HG03066 (cell line): Measurements from ENCODE around the gene PLXNC1.

Experiments used
- ATAC-seq: cut with Tn5 transposase; IDR thresholded peaks from one replicate; pipeline ENCODE4 v1.9.1; 2021; ENCODE audit warnings: low read depth; ENCODE audit not compliant: unreplicated experiment

Gene PLXNC1

DNA sequence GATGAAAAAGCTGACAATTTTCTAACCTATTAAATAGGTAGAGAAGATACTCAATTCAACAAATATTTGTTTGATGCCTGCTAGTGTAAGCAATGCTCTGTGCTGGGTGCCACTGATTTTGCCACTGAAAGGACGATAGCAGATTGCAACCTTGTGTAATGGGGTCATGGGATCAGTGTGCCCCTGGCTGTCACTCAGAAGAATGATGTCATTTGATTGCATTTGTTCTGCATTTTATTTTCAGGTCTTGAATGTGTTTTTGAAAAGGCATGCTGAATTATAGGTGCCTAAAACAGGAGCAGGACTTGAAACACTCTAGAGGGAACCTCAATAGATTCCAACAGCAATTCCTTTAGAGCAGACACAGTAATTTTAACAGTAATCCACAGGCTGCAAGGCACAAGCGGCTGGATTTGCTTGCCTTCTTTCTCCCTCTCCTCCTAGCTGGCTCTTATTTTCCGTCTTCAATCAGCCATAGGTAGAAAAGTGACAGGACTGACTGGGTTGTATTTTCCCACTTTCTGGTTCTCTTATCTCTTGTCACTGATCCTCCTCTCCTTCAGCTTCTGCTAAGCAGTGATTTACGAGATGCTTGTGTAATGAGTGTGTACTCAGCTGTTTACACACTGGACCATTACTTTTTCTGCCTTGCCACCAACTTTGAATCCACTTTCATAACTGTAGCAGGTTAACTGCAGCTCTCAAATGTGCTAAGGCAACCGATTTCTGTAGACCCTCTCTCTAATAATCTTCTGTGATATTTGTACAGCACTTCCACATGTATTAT lies 4.1 kb downstream of the PLXNC1 start:
- ATAC-seq: no peak

DNA sequence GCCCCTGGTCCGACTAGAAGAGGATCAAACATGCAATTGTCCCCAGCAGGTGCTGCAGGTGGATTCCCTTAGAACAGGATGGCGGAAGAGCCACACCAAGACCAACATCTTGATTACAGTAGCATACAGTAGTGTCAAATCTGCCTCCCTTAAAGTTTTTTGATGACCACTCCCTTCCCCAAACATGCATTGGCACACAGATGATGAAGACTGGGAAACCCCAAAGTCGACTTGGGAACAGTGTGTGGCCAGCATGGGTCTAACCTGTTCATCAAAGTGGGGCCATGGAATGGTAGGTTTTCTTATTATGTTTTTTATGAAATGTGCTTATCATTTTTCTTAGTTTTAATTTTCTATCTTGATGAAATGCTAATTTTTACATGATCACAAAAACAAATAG lies 8.8 kb downstream of the PLXNC1 start:
- no peak for ATAC-seq

DNA sequence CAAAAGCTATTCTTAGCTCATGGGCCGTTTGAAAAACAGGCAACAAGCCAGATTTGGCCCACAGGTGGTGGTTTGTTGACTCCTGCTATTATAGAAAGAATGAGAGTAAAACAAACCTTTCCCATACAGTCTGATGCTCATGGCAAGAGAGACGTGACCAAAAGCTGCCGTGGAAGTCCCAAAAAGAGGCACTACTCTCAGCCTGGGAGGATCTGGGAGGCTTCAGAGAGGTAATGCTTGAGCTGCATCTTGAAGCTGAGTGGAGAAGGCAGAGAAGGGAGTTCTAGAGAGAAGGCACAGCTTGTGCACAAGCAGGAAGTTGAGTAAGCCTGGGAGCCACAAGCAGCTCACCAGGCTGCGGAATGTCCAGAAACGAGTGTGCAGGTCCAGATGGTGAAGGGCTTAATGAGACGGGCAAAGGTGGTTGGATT lies 9.6 kb downstream of the PLXNC1 start:
- peak; percentile 75 for ATAC-seq

DNA sequence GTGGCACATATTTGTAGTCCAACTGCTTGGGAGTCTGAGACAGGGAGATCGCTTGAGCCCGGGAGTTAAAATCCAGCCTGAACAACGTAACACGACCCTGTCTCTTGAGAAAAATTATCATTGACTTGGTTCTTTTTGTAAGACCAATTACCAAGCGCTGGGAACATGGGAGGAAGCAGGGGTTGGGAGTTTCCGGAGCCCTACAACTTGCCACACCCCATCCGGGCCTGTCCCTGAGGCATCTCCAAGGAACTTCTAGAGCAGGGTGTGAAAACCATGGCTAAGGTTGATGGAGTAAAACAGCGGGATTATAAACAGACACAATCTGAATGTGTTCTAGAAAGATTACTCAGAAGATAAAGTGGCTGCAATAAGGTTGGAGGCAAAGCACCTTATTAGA lies 10.3 kb downstream of the PLXNC1 start:
- no peak for ATAC-seq

GRCh38 chr12:94162108-94162507 lies 13.7 kb downstream of the PLXNC1 start:
- ATAC-seq: no peak

- ATAC-seq: no peak
These were observed 15.5 kb downstream of the PLXNC1 start for GRCh38 chr12:94163850-94164249.

DNA sequence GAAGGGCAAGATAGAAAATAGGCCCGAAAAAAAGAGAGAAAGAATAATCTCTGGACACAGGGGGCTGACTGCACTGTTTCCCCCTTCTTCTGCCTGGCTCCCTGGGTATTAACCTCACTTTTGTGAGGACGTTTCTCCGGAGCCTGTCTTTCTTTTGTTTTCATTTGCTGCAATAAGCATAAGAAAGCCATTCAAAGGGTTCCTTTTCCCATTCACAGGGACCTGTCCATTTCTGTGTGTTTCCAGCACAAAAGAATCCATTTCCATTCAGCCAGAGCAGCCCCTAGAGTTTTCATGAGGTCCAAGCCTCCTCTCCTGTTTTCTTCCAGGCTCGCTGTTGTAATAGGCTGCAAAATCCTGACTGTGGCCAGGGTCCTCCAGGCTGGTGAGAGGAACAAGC lies 16.8 kb downstream of the PLXNC1 start:
- no peak for ATAC-seq

GRCh38 chr12:94165670-94166364 lies 17.4 kb downstream of the PLXNC1 start:
- ATAC-seq: no peak

DNA sequence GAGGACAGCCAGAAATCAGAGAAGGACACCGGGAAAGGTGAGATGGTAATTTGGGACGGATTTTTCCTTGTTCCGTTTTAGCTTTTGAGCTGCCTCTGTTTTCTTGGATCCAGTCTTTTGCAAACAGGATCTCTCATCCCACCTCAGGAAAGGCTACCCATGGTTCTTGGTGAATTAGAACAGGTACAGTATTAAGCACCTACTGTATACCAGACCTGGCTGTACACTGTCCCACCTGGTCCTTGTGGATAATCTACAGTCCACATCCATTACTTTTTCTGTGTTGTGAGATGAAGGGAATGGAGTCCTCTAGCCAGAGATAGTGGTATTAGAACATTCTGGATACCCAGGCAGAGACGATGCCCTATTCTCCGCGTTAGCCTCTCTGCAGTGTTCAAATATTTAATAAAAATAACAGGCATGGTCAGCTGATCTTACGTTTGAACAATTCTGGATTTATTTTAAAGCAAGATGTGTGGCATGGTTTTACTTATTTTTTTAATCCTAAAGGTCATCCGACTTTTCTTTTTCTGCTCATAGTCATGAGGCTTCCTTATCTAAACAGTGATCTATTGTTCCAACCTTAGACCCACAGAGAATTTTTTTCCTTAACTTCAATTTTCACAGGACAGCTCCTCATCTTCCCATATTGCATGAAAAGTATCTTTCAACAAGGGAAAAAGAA lies 18.8 kb downstream of the PLXNC1 start:
- ATAC-seq: no peak

- ATAC-seq: no peak
These were observed 19.5 kb downstream of the PLXNC1 start for GRCh38 chr12:94167756-94168416.

GRCh38 chr12:94169495-94169894 lies 21.1 kb downstream of the PLXNC1 start:
- ATAC-seq: no peak

DNA sequence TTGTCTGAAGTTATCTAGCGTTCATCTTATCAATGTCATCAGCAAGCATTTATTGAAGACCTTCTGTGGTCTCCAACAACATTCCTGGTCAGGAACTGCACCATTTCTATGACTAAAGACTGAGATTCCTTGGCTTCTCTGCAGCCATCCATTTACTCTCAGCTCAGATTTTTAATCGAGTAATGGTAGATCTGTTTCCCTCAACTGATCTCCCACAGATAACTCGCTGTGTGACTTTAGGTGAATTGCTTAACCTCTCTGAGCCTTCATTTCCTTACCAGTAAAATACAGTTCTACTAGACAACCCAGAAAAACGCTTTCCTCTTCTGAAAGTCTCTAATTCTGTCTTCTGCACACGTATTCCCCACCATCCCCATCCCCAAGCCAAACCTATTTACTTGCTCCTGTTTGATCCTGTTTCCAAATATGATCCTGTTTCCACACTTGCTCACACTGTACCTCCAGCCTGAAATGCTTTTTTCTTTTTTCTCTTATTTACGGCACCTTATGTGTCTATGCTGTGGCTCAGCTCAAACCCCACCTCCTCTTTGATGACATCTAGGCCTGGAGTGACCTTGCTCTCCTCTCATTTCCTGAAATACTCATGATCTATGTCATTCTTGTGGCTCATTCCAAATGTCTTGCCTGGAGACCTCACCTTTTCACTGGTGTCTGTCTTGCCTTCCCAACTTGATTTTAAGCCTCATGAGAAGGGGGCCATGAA lies 21.8 kb downstream of the PLXNC1 start:
- no peak for ATAC-seq

DNA sequence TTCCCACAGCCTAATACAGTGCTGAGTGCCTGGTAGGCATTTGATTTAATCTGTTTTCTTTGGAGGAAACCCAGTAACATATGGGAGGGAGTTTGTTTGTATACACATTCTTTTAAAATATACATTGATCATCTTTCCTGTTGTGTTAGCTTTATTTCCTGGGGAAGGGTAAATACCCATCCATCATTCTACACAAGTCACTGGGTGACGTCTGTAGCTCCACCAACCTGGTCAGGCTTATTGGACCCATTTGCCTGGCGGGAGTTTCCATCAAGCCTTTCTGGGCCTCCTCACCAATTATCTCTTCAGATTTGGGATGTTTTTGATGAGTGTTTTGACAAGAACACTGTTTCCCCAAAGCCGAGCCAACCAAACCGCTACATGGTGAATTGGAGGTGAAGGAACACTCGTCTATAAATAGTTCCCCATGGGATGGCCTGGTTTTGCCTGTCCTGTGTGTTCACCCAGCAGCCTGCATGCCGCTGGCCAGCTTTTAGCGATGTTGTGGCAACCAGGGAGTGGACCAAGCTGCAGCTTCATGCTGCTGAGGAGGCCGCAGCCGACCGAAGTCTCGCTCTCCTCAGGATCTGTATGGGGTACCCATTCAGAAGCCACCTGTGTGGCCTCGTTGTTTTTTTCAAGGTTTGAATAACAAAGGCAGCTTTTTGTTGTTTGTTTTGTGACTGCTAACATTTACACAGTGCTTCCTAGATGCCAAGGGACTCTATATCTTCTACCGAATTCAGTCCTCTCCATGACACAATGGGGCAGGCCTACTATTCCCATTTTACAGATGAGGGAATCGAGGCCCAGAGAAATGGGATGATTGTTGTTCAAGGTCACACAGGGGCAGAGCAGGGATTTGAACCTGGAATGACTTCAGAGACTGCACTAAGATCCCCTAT lies 22.6 kb downstream of the PLXNC1 start:
- no peak for ATAC-seq

DNA sequence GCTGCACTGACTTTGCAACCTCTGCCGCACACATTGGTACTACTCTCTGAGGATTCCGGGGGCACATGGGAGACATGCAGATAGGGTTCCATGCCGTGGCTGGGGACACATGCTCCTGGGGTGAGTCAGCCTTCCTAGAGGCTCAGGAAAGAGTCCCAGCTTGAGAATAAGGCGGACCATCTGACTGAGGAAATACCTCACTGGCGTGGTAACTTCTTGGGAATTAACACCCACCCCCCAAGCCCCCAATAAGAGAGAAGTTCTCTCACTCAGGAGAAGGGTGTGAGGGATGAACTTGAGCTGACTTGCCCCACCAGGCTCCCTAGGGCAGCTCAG lies 23.2 kb downstream of the PLXNC1 start:
- ATAC-seq: no peak

DNA sequence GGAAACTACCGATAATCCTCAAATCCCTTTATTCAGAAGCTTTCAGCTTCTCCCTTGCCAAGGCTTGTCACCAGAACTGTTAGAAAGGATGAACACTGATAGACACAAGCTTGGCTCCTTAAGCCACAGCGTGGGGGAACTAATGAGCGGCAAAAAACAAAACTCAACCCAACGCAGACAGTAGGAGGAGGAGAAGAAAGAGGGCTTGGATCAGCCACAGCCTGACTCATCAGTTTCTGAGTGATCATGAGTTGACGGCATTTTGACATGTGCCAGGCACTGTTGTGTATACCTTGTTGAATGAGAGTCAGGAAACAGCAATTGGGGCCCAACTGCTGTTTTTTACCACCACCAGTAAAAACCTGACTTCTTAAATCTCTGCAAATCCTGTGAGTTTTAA lies 23.7 kb downstream of the PLXNC1 start:
- ATAC-seq: no peak

DNA sequence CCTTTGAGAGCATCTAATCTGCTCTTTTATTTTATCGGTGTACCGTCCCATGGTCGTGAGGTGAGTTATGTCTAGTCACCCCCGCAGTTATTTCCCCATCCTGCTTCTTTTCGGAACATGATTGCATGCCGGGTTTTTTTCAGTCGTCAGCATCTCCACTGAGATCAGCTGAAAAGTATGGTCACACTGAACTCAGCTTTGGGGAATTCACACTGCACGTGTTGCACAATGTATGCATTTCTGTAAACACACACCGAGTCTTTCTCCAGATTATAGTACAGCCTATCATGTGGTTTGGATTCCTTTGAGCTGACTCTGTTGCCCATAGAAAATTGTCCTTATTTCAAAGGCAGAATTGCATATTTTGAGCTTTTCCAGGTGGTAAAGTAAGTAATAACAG lies 24.6 kb downstream of the PLXNC1 start:
- no peak for ATAC-seq

- peak; percentile 77 for ATAC-seq
These were observed 25.4 kb downstream of the PLXNC1 start for GRCh38 chr12:94173660-94174265.

DNA sequence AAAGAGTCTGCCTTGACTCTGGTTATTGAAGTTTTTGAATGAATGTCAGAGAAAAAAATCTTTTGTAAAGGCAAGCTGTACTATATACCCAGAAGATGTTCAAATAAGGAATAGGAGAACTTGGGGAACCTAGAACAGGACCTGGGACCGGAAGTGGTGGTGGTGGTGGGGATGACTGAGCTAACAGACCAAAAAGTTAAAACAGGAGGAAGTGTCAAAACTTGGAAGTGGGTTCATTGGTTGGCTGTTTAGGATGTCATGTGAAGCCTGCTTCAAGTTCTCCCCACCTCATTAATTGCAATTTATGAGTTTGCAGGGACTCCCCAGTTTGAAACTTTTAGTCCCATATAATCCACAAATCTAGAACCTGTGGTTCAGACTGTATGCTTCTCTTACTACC lies 26.2 kb downstream of the PLXNC1 start:
- no peak for ATAC-seq
